HG03354 (cell line): ENCODE data around the gene AKNA.

Experiments used
- ATAC-seq: cut with Tn5 transposase; IDR thresholded peaks from one replicate; pipeline ENCODE4 v1.9.1; 2021; ENCODE audit warnings: mild to moderate bottlenecking; ENCODE audit not compliant: unreplicated experiment, poor library complexity, severe bottlenecking

Gene AKNA

DNA sequence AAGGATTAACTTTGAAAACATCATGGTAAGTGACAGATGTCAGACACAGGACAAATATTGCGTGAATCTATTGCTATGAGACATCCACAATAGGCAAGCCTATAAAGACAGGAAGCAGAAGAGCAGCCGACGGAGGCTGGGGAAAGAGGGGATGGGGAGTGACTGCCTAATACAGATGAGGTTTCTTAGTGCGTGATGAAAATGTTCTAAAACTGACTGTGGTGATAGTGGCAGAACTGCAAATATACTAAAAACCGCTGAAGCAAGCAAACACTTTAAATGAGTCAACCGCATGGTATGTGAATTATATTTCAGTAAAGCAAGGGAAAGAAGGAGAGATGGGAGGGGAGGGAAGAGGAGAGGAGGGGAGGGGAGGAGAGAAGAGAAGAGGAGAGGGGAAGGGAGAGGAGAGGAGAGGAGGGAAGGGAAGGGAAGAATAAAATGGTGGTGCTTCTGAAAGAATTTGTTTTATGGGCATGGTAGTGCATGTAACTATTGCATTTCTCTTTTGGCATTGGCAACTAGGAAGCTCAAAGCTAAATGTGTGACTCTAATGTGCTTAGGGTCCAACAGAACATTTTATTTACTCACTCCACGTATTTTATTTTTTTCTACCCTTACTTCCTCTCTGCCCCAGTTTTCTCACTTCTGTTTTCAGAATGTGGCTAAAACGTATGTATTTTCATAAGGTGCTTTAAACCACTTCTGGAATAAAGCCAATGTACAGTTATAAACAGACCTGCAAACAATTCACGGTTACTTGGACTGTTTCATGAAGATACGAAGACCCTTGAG is 21.3 kb downstream of the AKNA start:
- ATAC-seq, result peak; percentile 61

DNA sequence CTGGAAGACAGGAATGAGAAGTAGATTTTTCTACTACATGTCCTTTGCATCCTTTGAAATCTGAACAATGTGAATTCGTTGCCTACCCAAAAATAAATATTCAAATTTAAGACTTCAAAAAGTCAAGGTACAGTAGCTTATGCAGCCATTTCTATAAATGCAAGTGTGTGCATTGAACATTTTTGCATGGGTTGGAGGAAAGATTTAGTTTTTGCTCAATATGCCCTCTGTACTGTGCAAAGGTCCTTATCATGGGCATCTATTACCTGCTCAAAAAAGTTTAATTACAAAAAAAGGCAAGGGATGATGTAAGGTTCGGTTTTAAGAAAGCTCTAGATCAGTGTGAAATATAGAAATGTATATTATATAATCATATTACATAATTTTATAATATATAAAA is 22.6 kb downstream of the AKNA start:
- ATAC-seq, result no peak

DNA sequence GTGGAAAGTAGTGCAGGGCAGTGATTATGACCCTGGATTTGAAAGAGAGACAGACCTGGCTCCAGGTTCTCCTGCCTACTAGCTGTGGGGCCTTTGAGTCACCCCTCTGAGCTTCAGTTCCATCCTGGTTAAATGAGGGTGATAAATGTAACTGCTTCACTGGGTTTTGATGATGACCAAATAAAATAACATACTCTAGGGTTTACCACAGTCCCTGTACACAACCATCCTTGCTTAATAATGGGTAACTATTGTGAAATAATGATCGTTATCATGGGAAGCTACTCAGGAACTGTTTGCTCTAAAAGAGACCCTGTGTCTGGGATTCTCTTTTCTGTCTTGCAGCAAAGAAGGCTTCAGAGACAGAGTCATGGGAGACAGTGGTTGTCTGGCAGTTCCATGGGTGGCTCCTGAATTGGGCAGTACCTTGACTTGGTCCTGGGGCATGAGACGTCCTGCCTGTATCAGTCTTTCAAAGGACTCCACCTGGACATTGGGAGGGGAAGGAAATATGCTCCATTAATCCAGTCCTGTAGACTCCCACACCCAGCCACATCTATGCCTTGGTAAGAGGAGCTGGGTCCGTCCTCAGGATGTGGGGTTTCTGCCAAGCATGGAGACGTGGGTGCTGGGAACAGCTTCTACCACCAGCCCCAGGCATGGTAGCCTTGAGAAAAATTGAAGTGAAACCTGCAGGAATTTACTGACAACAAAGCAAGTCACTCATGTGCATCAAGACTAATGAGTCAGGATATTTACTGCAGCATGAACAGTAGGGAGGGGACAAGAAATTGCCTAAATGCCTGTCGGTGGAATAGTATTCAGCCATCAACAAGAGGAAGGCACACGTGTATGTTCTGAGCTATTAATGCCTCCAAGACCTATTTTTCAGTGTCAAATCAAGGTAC is 23.4 kb downstream of the AKNA start:
- no peak for ATAC-seq

DNA sequence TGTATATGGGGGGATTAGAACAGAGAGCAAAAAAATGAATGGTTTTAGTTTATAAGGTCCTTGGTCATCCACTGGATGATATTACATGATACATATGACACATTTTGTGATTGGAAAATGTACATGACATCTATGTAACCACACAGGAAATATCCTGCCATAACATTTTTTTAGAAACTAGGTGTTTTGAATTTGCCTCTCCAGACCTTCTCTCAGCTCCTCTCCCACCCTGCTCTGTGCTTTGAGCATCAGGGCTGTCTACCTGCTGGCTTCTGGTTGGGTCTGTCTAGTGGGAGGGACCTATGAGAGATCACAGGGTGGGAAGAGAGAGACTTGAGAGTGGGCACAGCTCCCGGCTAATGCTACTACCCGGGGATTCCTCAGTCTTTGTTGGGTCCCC is 24.4 kb downstream of the AKNA start:
- ATAC-seq, result no peak

GRCh38 chr9:114362394-114362793 is 25.4 kb downstream of the AKNA start:
- no peak for ATAC-seq

GRCh38 chr9:114361542-114361941 is 26.2 kb downstream of the AKNA start:
- no peak for ATAC-seq

- ATAC-seq, result no peak
Observed at GRCh38 chr9:114359801-114360200, 28.0 kb downstream of the AKNA start.

- ATAC-seq, result no peak
Observed at GRCh38 chr9:114357911-114358328, 29.9 kb downstream of the AKNA start.

DNA sequence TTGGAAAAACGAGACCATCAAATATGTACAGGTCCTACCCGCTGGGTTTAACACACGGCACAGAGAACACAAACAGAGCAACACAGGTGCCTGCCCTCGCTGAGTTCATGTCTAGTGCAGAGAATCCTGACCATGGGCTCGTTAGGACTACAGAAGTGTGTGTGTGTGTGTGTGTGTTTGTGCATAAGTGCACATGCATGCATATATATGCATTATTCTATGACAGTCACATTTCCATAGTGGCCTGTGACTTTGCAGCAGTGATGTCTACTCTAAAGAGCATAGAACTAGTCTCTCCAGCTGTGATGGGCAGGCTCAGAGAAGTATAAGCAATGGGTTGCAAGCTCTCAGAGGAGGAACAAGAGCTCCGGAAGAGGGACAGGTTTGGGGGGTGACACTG is 30.4 kb downstream of the AKNA start:
- no peak for ATAC-seq

- ATAC-seq, result no peak
Observed at GRCh38 chr9:114356792-114357191, 31.0 kb downstream of the AKNA start.

DNA sequence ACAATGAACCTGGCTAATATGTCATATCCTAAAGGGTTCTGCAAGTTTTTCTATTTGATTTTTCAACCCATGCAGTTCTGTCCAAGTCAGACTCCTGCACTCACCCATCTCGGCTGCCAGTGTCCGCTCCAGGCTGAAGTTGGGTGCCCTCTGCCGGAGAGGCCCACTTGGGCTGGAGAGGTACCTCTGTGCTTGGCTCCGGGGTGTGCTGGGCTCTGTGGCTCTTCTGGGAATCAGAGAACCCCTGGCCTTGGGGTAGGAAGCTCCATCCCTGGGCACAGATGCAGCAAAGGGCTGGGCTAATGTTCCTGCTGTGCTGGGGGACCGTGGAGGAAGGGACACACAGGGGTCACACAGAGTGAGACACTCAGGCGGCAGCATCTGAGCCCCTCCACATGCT is 32.0 kb downstream of the AKNA start:
- no peak for ATAC-seq

DNA sequence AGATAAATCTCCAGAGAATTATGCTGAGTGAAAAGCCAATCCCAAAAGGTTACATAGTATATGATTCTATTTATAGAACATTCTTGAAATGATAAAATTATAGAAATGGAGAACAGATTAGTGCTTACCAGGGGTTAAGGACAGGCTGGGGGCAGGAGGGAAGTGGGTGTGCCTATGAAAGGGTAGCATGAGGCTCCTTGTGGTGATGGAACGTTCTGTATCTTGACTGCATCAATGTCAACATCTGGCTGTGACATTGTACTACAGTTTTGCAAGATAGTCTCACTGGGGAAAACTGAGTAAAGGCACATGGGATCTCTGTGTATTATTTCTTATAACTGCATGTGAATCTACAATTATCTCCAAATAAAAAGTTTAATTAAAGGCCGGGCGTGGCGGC is 35.9 kb downstream of the AKNA start:
- no peak for ATAC-seq

DNA sequence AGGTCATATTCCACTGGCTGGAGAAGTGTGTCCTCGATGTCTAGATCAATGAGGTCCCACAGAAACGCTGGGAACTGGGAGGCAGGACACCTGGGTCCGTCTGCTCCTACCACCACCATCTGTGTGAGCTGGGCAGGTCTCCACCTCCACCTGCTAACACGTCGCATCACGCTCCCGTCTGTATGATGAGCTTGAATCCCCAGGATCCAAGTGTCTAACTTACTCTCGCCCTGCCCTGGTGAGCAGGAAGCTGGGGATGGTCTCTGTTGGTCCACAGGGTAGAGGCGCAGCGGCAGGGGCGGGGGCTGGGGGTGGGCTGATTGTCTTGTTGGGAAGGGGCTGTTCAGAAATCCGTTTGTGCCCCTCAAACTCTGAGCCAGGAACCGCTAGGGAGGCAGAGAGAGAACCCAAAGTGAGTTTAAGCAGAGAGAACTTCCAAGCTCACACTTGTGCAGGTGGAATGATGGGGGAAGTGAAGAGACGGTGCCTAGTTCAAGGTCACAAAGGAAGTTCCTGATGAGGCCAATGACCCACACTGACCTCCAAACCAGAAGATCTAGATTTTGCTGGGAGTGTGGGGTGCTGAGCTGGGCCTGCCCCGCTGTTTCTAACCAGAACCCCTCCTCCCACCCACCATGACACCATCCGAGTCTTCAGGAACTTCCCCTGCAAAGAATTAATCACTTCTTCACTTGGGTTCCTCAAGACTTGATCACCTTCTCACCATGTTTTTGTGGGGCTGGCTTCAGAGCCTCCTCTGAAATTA is 37.0 kb downstream of the AKNA start:
- no peak for ATAC-seq

- no peak for ATAC-seq
Observed at GRCh38 chr9:114349713-114350480, 37.9 kb downstream of the AKNA start.

DNA sequence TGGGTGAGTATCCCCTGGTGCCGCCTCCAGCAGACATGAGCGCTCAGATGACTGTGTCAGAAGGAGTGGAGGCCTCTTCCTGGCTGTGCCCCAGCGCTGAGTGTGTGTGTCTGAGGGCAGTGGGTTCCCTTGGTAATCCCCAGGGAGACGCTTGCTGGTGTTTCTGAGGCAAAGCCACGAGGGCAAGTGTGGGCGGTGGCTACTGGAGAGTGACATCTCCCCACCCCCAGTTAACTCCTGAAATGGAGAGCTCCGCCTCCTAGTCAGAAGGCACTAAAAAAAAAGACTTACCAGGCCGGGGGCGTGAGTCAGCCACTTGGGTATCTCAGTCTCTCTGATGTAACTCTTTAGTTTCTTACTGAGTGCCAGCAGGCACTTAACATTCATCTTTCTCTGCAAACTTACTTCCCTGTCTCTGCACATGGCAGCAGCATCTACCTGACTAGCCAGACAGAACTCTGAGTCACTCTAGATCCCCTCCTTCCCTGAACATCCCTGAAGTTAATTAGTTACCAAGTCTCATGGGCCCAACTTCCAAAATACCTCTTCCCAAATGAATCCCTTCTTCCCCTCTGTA is 38.8 kb downstream of the AKNA start:
- ATAC-seq, result peak; percentile 89

- no peak for ATAC-seq
Observed at GRCh38 chr9:114348261-114348905, 39.4 kb downstream of the AKNA start.

DNA sequence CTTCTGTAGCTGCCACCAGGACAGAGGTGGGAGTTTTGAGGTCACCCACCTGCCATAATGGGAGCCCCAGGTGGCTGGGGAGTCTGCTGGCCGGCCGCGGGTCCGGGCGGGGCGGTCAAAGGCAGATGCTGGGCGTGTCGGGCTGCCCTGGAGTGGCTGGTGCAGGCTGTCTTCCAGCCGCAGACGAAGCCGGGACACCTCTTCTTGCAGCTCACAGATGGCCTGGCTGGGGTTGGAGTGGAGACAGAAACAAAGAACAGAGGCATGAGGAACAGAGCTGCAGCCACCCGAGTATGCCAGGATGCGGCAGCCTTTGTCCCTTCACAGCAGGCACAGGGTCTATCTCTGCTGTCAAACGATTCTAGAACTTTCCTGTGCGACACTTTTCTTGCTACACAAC is 40.1 kb downstream of the AKNA start:
- no peak for ATAC-seq

GRCh38 chr9:114346146-114346545 is 41.6 kb downstream of the AKNA start:
- no peak for ATAC-seq
